Fibroblast of skin of left biceps (primary cell): ENCODE data around the gene ABCA2.
"Not testable (repeated sequence)": the region's sequence is repeated elsewhere in the genome, so short reads cannot be mapped to it uniquely, and the experiment has no call there.

Experiments
- DNase-seq, 2 experiments: peaks; one replicate each; pipeline ENCODE4 v3.0.0-alpha.2; 2013; ENCODE audit warnings: low read depth in 2 of 2

ABCA2 gene

DNA sequence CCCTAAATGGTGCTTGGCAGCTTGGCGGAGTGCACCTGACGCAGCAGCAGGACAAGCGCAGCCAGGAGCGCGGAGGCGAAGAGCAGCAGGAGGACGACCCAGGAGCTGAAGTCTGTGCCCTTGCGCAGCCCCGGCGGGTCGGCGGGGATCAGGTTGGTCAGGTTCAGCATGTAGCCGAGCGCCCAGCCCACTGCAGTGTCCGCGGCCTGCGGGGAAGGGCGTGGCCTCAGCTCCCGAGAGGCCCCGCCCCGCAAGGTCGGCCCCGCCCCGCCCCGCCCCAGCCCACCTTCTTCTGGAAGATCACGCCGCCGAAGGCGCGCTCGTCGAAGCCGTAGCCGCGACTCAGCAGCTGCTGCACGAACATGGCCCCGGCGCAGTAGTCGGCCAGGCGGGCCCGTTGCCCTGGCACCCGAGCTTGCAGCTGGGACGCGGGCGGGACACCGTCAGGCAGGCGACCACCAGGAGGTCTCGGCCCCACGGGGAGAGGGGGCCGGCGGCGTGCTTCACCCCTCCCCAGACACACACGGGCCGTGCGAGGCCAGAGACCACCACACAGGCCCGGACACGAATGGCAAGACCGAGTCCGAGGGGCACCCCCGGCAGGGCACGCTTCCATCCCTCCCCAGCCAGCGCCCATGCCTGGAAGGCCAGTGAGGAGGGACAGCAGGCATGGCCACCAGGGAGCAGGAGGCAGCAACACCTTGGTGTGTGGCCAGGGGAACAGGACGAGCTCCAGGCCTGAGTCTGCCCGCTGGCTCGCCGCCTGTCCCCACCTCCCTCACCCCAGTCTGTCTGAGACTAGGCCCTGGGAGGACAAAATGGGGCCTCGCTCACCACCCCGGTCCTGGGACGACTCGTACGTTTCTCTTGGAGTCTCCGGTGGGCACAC, 20.9 kb upstream of the ABCA2 start:
- no peak for DNase-seq

DNA sequence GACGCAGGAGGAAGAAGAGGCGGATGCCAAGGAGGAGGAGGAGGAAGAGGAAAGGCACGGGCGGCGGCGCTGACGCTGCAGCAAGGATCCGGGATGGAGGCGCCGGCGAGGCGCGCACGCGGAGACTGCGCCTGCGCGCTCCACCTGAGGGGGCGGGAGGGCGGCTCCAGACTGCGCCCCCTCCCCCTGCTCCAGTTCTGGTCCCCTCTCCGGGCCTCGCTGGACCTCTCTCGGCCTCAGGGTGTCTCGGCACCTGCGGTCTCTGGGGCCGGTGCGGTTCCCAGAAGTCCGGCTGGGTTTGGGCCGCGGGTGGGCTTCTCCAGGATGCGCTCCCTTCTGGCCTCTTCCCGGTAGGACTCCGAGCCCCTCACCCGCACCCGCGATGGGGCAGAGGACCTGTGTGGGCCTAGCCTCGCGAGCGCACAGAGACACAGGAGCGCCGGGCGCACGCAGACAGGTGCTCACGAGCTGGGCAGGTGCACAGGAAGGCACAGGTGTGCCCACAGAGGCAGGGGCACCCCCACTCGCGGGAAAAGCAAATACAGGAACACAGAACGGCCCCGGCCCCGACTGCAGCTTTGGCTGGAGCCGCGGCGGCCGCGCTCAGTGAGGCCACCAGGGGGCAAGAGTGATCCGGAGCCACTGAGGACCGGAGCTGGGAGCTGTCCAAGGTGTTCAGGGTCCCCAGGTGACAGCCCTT, 18.2 kb upstream of the ABCA2 start, which contains the start of gene NPDC1:
Gene NPDC1, minus strand, starts transcription at position 90 of the 700 bp plus-strand sequence. CDS start 188 bp downstream, outside the sequence.
- DNase-seq: no peak

GRCh38 chr9:137045294-137046087, 17.5 kb upstream of the ABCA2 start:
- DNase-seq: no peak

DNA sequence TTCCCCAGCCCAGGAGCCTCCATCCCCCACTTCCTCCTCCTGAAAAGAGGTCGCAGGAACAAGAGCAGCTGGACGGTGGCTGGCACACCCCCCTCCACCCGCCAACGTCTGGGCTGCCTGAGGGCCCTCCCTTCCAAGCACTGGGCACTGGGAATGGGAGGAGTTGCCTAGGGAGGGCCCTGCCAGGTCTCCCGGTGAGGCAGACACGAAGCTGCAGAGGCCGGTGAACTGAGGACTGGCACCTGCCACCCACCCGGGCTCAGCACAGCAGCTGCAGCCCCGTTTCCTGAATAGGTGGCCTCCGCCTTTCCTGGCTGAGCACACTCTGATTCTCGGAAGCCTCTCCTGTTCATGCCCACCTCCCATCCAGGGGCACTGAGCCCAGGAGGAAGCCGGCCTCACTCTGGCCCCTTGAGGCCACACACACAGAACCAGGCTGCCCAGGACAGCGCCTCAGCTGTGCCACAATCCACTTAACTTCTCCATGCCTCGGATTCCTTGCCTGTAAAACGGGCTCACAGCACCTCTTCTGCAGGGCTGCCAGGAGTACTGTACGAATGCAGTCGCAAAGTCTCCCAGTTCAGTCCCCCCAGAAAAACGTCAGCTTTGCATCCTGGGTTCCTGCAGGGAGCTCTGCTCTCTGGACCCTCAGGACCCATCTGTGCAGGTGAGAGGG, 16.6 kb upstream of the ABCA2 start:
- DNase-seq: no peak

- no peak for DNase-seq
These were observed 16.0 kb upstream of the ABCA2 start for GRCh38 chr9:137044037-137044436.

GRCh38 chr9:137042751-137043727, 15.0 kb upstream of the ABCA2 start:
- no peak for DNase-seq

- no peak for DNase-seq
These were observed 13.1 kb upstream of the ABCA2 start for GRCh38 chr9:137041124-137041523.

GRCh38 chr9:137040568-137040967, 12.5 kb upstream of the ABCA2 start:
- DNase-seq: no peak

GRCh38 chr9:137039611-137040366, 11.8 kb upstream of the ABCA2 start:
- DNase-seq: no peak

- no peak for DNase-seq
These were observed 10.9 kb upstream of the ABCA2 start for GRCh38 chr9:137038916-137039315.

GRCh38 chr9:137037483-137037882, 9.4 kb upstream of the ABCA2 start:
- DNase-seq: no peak

GRCh38 chr9:137037035-137037434, 9.0 kb upstream of the ABCA2 start:
- no peak for DNase-seq

GRCh38 chr9:137035937-137036336, 7.9 kb upstream of the ABCA2 start:
- no peak for DNase-seq

GRCh38 chr9:137035507-137035834, 7.4 kb upstream of the ABCA2 start:
- no peak for DNase-seq

DNA sequence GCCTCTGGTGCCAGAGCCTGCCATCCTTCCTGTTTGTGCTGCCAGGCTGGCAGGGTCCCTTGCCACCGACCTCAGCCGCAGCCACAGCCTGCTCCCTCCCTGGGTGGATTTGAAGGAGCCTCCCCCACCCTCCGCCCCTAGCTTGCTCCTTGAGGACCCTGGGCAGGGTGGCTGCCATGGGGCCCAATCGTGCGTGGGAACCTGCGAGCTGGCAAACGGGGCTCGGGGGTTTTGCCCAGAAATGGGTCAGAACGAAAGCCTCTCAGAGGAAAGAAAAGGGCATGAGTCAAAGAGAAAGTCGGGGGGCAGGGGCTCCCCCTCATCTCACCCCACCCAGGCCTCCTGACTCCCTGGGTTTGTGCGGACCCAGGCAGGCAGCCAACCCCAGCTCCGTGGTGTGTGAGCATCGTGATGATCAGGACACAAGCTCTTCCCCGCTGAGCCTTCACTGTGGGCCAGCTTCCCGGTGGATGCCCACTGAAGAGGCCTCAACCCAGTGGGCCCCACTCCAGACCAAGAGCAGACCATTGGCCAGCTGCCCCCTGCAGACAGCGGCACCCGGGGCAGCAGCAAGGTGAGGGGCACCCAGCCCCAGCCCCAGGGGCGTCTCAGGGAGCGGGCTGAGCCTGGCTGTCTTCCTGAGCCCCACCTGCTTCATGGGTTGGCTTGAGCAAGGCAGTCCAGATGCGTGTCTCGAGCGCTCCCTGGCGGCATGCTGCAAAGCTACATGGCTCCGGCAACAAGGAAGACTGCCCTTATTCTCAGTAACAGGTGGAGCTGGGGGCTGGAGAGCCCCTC, 6.9 kb upstream of the ABCA2 start:
- DNase-seq: peak in 1 of 2 experiments; percentile 20

- DNase-seq: no peak
These were observed 6.1 kb upstream of the ABCA2 start for GRCh38 chr9:137034039-137034708.

DNA sequence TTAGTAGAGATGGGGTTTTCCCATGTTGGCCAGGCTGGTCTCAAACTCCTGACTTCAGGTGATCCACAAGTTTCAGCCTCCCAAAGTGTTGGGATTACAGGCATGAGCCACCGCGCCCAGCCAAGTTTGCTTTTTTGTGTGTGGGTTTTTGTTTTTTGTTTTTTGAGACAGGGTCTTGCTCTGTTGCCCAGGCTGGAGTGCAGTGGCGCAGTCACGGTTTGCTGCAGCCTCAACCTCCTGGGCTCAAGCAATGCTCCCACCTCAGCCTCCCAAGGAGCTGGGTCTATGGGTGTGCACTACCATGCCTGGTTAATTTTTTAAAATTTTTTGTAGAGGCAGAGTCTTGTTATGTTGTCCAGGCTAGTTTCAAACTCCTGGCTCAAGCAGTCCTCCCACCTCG, 5.4 kb upstream of the ABCA2 start:
- DNase-seq: not testable (repeated sequence)

DNA sequence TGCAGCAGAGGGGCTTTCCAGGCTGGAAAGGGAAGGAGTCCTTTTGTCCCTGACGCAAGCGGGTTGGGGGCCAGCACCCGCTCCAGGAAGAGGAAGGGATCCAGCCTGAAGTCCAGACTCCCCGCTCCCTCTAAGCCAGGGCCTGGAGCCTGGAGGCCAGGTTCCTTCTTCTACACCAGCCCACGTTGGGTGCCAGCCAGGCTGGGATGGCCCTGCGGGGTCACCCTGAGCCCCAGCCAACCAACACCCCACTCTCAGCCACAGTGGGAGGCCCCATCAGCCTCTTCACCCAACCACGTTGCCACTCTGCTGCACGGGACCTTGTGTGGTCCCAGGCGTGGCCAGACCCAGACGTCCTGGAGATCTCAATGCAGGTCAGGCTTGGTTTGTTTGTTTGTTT, 4.8 kb upstream of the ABCA2 start:
- DNase-seq: no peak
